ENCODE data around the gene UHRF1.

The UHRF1 gene

DNA sequence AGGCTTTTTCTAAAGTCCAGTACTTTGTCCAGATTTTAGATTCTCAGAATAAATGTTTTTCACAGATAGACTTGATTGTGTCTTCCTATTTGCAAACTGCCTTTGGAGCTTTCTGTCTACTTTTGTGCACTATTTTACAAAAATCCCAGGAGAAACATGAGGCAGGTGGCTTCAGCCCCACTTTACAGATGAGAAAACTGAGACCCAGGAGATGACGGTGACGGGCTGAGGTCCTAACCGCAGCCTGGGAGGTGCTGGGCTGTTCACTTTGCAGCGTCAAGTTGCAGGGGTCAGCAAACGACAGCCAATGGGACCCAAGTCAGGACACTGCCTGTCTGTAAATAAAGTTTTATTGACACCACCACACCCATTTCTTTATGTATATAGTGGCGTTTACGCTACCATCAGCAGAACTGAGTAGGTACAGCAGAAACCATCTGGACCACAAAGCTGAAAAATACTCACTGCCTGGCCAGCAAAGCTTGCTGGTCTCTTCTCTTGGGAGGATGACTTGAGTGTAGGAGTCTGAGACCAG, 52.9 kb downstream of the UHRF1 start:
- TF ChIP-seq, protein P1, sequence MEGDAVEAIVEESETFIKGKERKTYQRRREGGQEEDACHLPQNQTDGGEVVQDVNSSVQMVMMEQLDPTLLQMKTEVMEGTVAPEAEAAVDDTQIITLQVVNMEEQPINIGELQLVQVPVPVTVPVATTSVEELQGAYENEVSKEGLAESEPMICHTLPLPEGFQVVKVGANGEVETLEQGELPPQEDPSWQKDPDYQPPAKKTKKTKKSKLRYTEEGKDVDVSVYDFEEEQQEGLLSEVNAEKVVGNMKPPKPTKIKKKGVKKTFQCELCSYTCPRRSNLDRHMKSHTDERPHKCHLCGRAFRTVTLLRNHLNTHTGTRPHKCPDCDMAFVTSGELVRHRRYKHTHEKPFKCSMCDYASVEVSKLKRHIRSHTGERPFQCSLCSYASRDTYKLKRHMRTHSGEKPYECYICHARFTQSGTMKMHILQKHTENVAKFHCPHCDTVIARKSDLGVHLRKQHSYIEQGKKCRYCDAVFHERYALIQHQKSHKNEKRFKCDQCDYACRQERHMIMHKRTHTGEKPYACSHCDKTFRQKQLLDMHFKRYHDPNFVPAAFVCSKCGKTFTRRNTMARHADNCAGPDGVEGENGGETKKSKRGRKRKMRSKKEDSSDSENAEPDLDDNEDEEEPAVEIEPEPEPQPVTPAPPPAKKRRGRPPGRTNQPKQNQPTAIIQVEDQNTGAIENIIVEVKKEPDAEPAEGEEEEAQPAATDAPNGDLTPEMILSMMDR (IDR thresholded peaks at IDR 0.05; ENCODE audit: control insufficient read depth, insufficient read depth, low read depth, low read length, missing control alignments), result no peak
- no peak overlapping the region for H3K4me3 ChIP-seq (ENCODE audit: control insufficient read depth, low read depth, low read length)
- DNase-seq (ENCODE audit: low read depth), result no peak

GRCh38 chr19:4965061-4965460, 55.8 kb downstream of the UHRF1 start:
- TF ChIP-seq, protein P1 (IDR thresholded peaks at IDR 0.05; ENCODE audit: control insufficient read depth, insufficient read depth, low read depth, low read length, missing control alignments), result no peak
- DNase-seq (ENCODE audit: low read depth), result no peak
- no peak overlapping the region for H3K4me3 ChIP-seq (ENCODE audit: control insufficient read depth, low read depth, low read length)

DNA sequence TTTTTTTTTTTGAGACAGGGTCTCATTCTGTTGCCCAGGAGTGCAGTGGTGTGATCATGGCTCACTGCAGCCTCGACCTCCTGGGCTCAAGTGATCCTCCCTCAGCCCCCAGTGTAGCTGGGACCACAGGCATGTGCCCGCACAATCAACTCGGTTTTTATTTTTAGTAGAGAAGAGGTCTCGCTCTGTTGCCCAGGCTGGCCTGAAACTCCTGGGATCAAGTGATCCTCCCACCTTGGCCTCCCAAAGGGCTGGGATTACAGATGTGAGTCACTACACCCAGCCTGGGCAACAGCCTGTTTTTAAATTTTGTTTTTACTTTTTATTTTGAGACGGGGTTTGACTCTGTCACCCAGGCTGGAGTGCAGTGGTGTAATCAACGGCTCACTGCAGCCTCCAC, 57.3 kb downstream of the UHRF1 start:
- TF ChIP-seq, protein P1 (IDR thresholded peaks at IDR 0.05; ENCODE audit: control insufficient read depth, insufficient read depth, low read depth, low read length, missing control alignments), result no peak
- DNase-seq (ENCODE audit: low read depth), result no peak
- H3K4me3 ChIP-seq (ENCODE audit: control insufficient read depth, low read depth, low read length), result no peak overlapping the region

DNA sequence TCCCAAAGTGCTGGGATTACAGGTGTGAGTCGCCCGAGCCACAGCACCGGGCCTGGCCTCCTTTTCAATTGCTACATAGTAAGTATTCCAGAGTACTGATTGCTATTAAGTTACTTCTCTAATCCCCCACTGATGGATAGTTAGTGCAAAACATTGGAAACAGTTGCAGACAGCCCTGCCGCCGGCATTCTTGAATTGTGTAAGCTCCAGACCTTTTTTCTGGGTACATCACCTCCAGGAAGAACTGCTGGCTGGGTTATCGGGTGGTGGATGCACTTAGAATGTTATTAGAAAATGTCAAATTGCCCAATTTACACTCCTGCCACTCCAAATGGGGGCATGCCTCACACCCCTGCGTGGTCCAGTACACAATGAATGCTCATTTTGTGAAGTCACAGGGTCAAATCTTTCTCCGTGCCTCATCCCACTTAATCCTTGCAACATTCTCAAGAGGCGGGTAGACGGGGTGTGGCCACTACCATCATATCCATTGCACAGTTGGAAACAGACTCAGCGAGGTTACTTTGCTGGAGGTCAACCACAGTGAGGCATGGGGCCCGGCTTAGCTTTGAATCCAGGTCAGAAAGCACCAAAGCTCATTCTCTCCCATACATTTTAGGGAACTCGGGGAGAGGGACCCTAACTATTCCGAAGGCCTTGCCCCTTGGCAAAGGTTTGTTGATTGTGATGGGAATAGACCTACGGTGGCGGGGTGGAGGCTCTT, 58.6 kb downstream of the UHRF1 start:
- DNase-seq (ENCODE audit: low read depth), result peak; percentile 75
- H3K4me3 ChIP-seq (ENCODE audit: control insufficient read depth, low read depth, low read length), result peak overlapping the region; percentile 45
- TF ChIP-seq, protein P1 (IDR thresholded peaks at IDR 0.05; ENCODE audit: control insufficient read depth, insufficient read depth, low read depth, low read length, missing control alignments), result no peak

- H3K4me3 ChIP-seq (ENCODE audit: control insufficient read depth, low read depth, low read length), result peak within 1 kb of the TSS; percentile 76
- DNase-seq (ENCODE audit: low read depth), result peak; percentile 98
Observed at GRCh38 chr19:4968462-4969291, 59.4 kb downstream of the UHRF1 start, which contains the start of gene KDM4B. Gene KDM4B (plus strand): TSS chr19:4969113. CDS start chr19:5032891, 63,778 bp downstream.

DNA sequence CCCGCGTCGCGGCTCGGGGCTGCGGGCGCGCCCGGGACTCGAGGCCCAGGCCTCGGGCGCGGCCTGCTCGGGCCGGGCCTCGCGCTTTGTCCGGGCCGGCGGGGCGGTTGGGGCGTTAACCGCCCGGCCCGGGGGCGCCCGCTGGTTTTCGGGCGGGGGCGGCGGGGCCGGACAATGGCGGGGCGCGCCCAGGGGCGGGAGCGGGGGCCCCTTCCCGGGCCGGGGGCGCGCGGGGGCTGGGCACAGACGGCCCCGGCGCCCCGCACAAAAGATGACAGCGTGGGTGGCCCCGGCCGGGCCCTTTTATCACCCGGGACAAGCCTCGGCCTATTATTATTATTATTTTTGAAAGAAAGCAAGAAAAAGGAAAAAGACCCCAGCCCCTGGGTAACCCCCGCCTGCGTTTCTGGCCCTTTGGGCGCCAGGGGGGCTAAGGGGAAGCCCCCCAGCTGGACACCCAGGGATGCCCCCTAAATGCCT, 60.0 kb downstream of the UHRF1 start:
- DNase-seq (ENCODE audit: low read depth), result no peak
- TF ChIP-seq, protein P1 (IDR thresholded peaks at IDR 0.05; ENCODE audit: control insufficient read depth, insufficient read depth, low read depth, low read length, missing control alignments), result no peak
- peak overlapping the region; percentile 76 for H3K4me3 ChIP-seq (ENCODE audit: control insufficient read depth, low read depth, low read length)

More at GRCh38 chr19:4968462-4969291, 59.4 kb downstream of the UHRF1 start, which contains the start of gene KDM4B:
- TF ChIP-seq, protein P1 (IDR thresholded peaks at IDR 0.05; ENCODE audit: control insufficient read depth, insufficient read depth, low read depth, low read length, missing control alignments), result no peak
